ENCODE measurements around the gene CKAP2L.

DNA sequence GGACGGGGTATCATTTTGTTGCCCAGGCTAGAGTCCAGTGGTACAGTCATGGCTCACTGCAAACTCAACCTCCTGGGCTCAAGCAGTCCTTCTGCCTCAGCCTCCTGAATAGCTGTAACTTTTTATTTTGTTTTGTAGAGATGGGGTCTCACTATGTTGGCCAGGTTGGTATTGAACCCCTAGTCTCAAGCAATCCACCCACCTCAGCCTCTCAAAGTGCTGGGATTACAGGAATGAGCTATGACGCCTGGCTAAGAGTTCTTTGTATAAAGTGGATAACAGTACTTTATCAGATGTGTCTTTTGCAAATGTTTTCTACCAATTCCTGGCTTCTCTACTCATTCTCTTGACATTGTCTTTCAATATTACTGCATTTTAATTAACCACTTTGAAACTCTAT is 60.7 kb downstream of the CKAP2L start:
- TF ChIP-seq, protein P1, sequence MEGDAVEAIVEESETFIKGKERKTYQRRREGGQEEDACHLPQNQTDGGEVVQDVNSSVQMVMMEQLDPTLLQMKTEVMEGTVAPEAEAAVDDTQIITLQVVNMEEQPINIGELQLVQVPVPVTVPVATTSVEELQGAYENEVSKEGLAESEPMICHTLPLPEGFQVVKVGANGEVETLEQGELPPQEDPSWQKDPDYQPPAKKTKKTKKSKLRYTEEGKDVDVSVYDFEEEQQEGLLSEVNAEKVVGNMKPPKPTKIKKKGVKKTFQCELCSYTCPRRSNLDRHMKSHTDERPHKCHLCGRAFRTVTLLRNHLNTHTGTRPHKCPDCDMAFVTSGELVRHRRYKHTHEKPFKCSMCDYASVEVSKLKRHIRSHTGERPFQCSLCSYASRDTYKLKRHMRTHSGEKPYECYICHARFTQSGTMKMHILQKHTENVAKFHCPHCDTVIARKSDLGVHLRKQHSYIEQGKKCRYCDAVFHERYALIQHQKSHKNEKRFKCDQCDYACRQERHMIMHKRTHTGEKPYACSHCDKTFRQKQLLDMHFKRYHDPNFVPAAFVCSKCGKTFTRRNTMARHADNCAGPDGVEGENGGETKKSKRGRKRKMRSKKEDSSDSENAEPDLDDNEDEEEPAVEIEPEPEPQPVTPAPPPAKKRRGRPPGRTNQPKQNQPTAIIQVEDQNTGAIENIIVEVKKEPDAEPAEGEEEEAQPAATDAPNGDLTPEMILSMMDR (IDR thresholded peaks at IDR 0.05; ENCODE audit: low read depth, low read length) = no peak
- no peak for TF ChIP-seq EZH2phosphoT487 (IDR thresholded peaks at IDR 0.05; ENCODE audit: low read depth)

Data from OCI-LY3 (cell line).